Measurements from ENCODE around the gene SLAIN1. TPM values are rescaled to one million over a fixed set of nuclear protein-coding genes. Genes with fewer than 3 reads are reported as not detected.
"Not testable (repeated sequence)": the region's sequence is repeated elsewhere in the genome, so short reads cannot be mapped to it uniquely, and the experiment has no call there.

The SLAIN1 gene
- total and polyA plus RNA-seq, 2 experiments from 2014 or later, result not detected

- H3K4me2 ChIP-seq (ENCODE audit: unreplicated experiment), result no peak overlapping the region
- no peaks in the 10 kb centered on the region for H3K9me3 ChIP-seq (ENCODE audit: low read depth)
- TF ChIP-seq EZH2phosphoT487 (IDR thresholded peaks at IDR 0.05; ENCODE audit: insufficient read depth, low read depth), result no peak
- no peak for TF ChIP-seq EZH2 (IDR thresholded peaks at IDR 0.05; ENCODE audit: insufficient read depth, poor library complexity, severe bottlenecking)
- no peaks in the 10 kb centered on the region for H3K9me2 ChIP-seq (ENCODE audit: insufficient read depth)
- H4K20me1 ChIP-seq (ENCODE audit: insufficient read depth), result no peaks in the 10 kb centered on the region
- H3K27ac ChIP-seq, result no peak overlapping the region
- no peak overlapping the region for H3K4me3 ChIP-seq
- in situ Hi-C loops (cut with MboI), result no loop called here
- H3K79me2 ChIP-seq (ENCODE audit: insufficient read depth), result no peaks in the 10 kb centered on the region
- no peak overlapping the region for H3K9ac ChIP-seq
- no peaks in the 10 kb centered on the region for H3F3A ChIP-seq (ENCODE audit: insufficient read depth)
- no peaks in the 10 kb centered on the region for H3K4me1 ChIP-seq (ENCODE audit: insufficient read depth)
- no peak for DNase-seq
- H3K27me3 ChIP-seq (replicated peaks; ENCODE audit: insufficient read depth), result no peaks in the 10 kb centered on the region
- H2AFZ ChIP-seq, result no peak overlapping the region
- H3K36me3 ChIP-seq (ENCODE audit: low read depth), result no peaks in the 10 kb centered on the region
- WGBS, 2 experiments (ENCODE audit: low coverage in 1 of 2, low lambda C conversion rate in 2 of 2, missing lambda C conversion rate in 2 of 2), result 61 to 64% methylated on average over 9 to 12 of the region's 15 CpGs
Observed at GRCh38 chr13:77660841-77661250, 36.6 kb upstream of the SLAIN1 start.

- in situ Hi-C loops (cut with MboI), result not testable (repeated sequence)
- WGBS, 2 experiments (ENCODE audit: low coverage in 1 of 2, low lambda C conversion rate in 2 of 2, missing lambda C conversion rate in 2 of 2), result 61 to 63% methylated on average over 16 of the region's 16 CpGs
Observed at GRCh38 chr13:77662301-77662700, 35.2 kb upstream of the SLAIN1 start.

GRCh38 chr13:77662831-77663230 lies 34.7 kb upstream of the SLAIN1 start:
- H3K36me3 ChIP-seq (ENCODE audit: low read depth); H3K27me3 ChIP-seq (replicated peaks; ENCODE audit: insufficient read depth); H3K4me1 ChIP-seq (ENCODE audit: insufficient read depth); H3K9me2 ChIP-seq (ENCODE audit: insufficient read depth); H4K20me1 ChIP-seq (ENCODE audit: insufficient read depth); in situ Hi-C loops (cut with MboI); H3K9me3 ChIP-seq (ENCODE audit: low read depth); DNase-seq; H3K27ac ChIP-seq; H2AFZ ChIP-seq; H3K79me2 ChIP-seq (ENCODE audit: insufficient read depth); H3K4me2 ChIP-seq (ENCODE audit: unreplicated experiment); H3K9ac ChIP-seq; H3K4me3 ChIP-seq; H3F3A ChIP-seq (ENCODE audit: insufficient read depth): not testable (repeated sequence)
- 73 to 75% methylated on average over 13 to 14 of the region's 15 CpGs for WGBS, 2 experiments (ENCODE audit: low coverage in 1 of 2, low lambda C conversion rate in 2 of 2, missing lambda C conversion rate in 2 of 2)

More at GRCh38 chr13:77662301-77662700, 35.2 kb upstream of the SLAIN1 start:
- not testable (repeated sequence) for H3K79me2 ChIP-seq (ENCODE audit: insufficient read depth); H3K4me1 ChIP-seq (ENCODE audit: insufficient read depth); H3K27me3 ChIP-seq (replicated peaks; ENCODE audit: insufficient read depth); H3K9ac ChIP-seq; H3K4me2 ChIP-seq (ENCODE audit: unreplicated experiment); DNase-seq; H3F3A ChIP-seq (ENCODE audit: insufficient read depth); H3K9me3 ChIP-seq (ENCODE audit: low read depth); H3K27ac ChIP-seq; H2AFZ ChIP-seq; H3K4me3 ChIP-seq; H3K9me2 ChIP-seq (ENCODE audit: insufficient read depth); H3K36me3 ChIP-seq (ENCODE audit: low read depth); H4K20me1 ChIP-seq (ENCODE audit: insufficient read depth)

GRCh38 chr13:77674852-77675251 lies 22.6 kb upstream of the SLAIN1 start:
- Histone ChIP-seq H3K4me3 (no peak overlapping the region), H3K27ac (no peak overlapping the region), H3K9ac (no peak overlapping the region), H3K36me3 (ENCODE audit: low read depth) (no peaks in the 10 kb centered on the region), H3K4me2 (ENCODE audit: unreplicated experiment) (no peak overlapping the region), H3K9me2 (ENCODE audit: insufficient read depth) (no peaks in the 10 kb centered on the region), H3K9me3 (ENCODE audit: low read depth) (no peaks in the 10 kb centered on the region), H4K20me1 (ENCODE audit: insufficient read depth) (no peaks in the 10 kb centered on the region), H3K79me2 (ENCODE audit: insufficient read depth) (no peaks in the 10 kb centered on the region), H3K27me3 (replicated peaks; ENCODE audit: insufficient read depth) (no peaks in the 10 kb centered on the region), H3F3A (ENCODE audit: insufficient read depth) (no peaks in the 10 kb centered on the region), H3K4me1 (ENCODE audit: insufficient read depth) (no peaks in the 10 kb centered on the region), H2AFZ (no peak overlapping the region)
- DNase-seq, result no peak
- TF ChIP-seq EZH2phosphoT487 (IDR thresholded peaks at IDR 0.05; ENCODE audit: insufficient read depth, low read depth) (no peak), EZH2 (IDR thresholded peaks at IDR 0.05; ENCODE audit: insufficient read depth, poor library complexity, severe bottlenecking) (no peak)
- in situ Hi-C loops (cut with MboI), result no loop called here

GRCh38 chr13:77678691-77679235 lies 18.7 kb upstream of the SLAIN1 start:
- H3K4me1 ChIP-seq (ENCODE audit: insufficient read depth), result no peaks in the 10 kb centered on the region
- WGBS, 2 experiments (ENCODE audit: low coverage in 1 of 2, low lambda C conversion rate in 2 of 2, missing lambda C conversion rate in 2 of 2), result 23 to 30% methylated on average over 5 of the region's 5 CpGs
- no peaks in the 10 kb centered on the region for H3F3A ChIP-seq (ENCODE audit: insufficient read depth)
- H3K79me2 ChIP-seq (ENCODE audit: insufficient read depth), result no peaks in the 10 kb centered on the region
- no peaks in the 10 kb centered on the region for H3K36me3 ChIP-seq (ENCODE audit: low read depth)
- no peak overlapping the region for H3K9ac ChIP-seq
- no peaks in the 10 kb centered on the region for H4K20me1 ChIP-seq (ENCODE audit: insufficient read depth)
- in situ Hi-C loops (cut with MboI), result no loop called here
- TF ChIP-seq EZH2 (IDR thresholded peaks at IDR 0.05; ENCODE audit: insufficient read depth, poor library complexity, severe bottlenecking) (no peak), EZH2phosphoT487 (IDR thresholded peaks at IDR 0.05; ENCODE audit: insufficient read depth, low read depth) (no peak)
- H3K4me2 ChIP-seq (ENCODE audit: unreplicated experiment), result no peak overlapping the region
- H3K27me3 ChIP-seq (replicated peaks; ENCODE audit: insufficient read depth), result no peaks in the 10 kb centered on the region
- no peaks in the 10 kb centered on the region for H3K9me2 ChIP-seq (ENCODE audit: insufficient read depth)
- H3K4me3 ChIP-seq, result no peak overlapping the region
- no peaks in the 10 kb centered on the region for H3K9me3 ChIP-seq (ENCODE audit: low read depth)
- H2AFZ ChIP-seq, result no peak overlapping the region
- H3K27ac ChIP-seq, result no peak overlapping the region
- no peak for DNase-seq

Data from GM23248 (cell line).